ENCODE measurements around the gene PTPRB.

PTPRB gene

DNA sequence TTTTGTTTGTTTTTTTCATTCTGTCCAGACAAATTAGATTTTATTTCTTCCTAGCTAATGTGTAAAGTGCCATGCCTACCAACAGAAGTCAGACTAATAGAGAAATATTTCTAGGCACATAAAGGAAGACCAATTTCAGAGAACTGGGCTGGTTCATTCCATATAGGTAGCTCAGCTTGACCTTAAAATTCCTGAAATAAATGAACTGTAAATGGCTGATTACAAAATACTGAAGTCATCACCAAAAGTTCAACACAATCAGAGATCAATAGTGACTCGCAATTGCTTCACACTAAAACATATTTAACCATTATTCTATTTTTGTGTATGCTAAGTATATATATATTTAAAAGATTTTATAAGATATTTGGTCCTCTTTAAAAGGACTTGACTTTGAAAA is 34.2 kb downstream of the PTPRB start:
- TF ChIP-seq, protein P1, sequence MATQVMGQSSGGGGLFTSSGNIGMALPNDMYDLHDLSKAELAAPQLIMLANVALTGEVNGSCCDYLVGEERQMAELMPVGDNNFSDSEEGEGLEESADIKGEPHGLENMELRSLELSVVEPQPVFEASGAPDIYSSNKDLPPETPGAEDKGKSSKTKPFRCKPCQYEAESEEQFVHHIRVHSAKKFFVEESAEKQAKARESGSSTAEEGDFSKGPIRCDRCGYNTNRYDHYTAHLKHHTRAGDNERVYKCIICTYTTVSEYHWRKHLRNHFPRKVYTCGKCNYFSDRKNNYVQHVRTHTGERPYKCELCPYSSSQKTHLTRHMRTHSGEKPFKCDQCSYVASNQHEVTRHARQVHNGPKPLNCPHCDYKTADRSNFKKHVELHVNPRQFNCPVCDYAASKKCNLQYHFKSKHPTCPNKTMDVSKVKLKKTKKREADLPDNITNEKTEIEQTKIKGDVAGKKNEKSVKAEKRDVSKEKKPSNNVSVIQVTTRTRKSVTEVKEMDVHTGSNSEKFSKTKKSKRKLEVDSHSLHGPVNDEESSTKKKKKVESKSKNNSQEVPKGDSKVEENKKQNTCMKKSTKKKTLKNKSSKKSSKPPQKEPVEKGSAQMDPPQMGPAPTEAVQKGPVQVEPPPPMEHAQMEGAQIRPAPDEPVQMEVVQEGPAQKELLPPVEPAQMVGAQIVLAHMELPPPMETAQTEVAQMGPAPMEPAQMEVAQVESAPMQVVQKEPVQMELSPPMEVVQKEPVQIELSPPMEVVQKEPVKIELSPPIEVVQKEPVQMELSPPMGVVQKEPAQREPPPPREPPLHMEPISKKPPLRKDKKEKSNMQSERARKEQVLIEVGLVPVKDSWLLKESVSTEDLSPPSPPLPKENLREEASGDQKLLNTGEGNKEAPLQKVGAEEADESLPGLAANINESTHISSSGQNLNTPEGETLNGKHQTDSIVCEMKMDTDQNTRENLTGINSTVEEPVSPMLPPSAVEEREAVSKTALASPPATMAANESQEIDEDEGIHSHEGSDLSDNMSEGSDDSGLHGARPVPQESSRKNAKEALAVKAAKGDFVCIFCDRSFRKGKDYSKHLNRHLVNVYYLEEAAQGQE (IDR thresholded peaks at IDR 0.05; ENCODE audit: insufficient read depth in 1 of 2, low read depth in 2 of 2, low read length in 2 of 2) = no peak
- TF ChIP-seq FOXP2 (optimal IDR thresholded peaks at IDR 0.05; ENCODE audit: borderline replicate concordance, extremely low read depth, extremely low read length, insufficient read depth) (no peak), TAF1 (IDR thresholded peaks at IDR 0.05; ENCODE audit: borderline replicate concordance, insufficient read depth, low read length) (no peak), SIN3A (IDR thresholded peaks at IDR 0.05; ENCODE audit: borderline replicate concordance, insufficient read depth, low read length) (no peak), POLR2AphosphoS5 (IDR thresholded peaks at IDR 0.05; ENCODE audit: low read depth, low read length) (no peak)

DNA sequence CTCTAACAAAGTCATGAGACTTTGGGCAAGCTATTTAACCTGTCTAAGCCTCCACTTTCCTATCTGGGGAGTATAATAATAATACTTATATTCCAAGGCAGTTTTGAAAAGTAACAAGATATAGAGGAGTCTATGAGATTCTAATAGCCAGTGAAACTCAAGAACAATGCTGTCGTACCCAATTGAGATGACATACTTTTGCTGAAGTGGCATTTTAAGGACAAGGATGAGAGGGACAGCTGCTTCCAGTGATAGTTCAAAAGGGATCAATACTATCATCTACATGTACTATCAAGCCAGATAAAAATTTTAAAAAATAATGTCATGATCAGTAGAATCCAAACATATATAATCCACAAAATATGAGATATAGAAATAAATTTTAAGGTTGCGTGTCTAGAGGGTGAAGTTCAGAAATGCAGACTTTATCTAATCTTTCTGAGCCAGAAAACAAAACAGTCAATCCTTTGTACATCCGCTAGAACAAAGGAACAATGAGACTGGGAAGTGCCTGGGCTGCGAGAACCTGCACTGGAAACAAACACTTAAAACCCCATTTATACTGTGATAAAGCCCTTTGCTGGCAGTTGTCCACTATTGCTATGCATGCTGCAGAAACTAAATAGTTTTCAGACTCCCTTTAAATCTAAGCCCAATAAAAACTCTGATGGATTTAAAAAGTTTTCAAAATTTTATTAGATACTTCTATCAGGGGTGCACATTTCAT is 38.6 kb downstream of the PTPRB start:
- TF ChIP-seq POLR2AphosphoS5 (IDR thresholded peaks at IDR 0.05; ENCODE audit: low read depth, low read length) (no peak), TAF1 (IDR thresholded peaks at IDR 0.05; ENCODE audit: borderline replicate concordance, insufficient read depth, low read length) (no peak), SIN3A (IDR thresholded peaks at IDR 0.05; ENCODE audit: borderline replicate concordance, insufficient read depth, low read length) (no peak), FOXP2 (optimal IDR thresholded peaks at IDR 0.05; ENCODE audit: borderline replicate concordance, extremely low read depth, extremely low read length, insufficient read depth) (no peak)
- TF ChIP-seq, protein P1 (IDR thresholded peaks at IDR 0.05; ENCODE audit: insufficient read depth in 1 of 2, low read depth in 2 of 2, low read length in 2 of 2) = no peak

DNA sequence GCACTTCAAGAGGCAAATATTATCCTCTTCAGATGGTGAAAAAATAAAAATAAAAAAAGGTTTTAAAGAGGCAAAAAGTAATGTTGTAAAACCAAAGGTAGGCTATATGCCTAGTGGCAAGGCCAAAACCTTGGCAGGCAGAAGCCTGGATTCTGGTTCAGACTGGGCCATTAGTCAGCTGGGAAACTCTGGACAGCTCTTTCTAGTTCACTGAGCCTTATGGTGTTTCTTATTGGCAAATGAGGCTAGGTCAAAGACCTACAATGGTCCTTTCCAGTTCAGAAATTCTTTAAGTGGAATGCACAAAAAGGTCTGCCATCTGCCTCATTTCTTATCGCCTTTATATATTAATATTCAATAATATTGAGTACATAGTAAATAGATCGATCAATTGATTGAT is 44.6 kb downstream of the PTPRB start:
- TF ChIP-seq POLR2AphosphoS5 (IDR thresholded peaks at IDR 0.05; ENCODE audit: low read depth, low read length) (no peak), TAF1 (IDR thresholded peaks at IDR 0.05; ENCODE audit: borderline replicate concordance, insufficient read depth, low read length) (no peak), SIN3A (IDR thresholded peaks at IDR 0.05; ENCODE audit: borderline replicate concordance, insufficient read depth, low read length) (no peak), FOXP2 (optimal IDR thresholded peaks at IDR 0.05; ENCODE audit: borderline replicate concordance, extremely low read depth, extremely low read length, insufficient read depth) (no peak)

DNA sequence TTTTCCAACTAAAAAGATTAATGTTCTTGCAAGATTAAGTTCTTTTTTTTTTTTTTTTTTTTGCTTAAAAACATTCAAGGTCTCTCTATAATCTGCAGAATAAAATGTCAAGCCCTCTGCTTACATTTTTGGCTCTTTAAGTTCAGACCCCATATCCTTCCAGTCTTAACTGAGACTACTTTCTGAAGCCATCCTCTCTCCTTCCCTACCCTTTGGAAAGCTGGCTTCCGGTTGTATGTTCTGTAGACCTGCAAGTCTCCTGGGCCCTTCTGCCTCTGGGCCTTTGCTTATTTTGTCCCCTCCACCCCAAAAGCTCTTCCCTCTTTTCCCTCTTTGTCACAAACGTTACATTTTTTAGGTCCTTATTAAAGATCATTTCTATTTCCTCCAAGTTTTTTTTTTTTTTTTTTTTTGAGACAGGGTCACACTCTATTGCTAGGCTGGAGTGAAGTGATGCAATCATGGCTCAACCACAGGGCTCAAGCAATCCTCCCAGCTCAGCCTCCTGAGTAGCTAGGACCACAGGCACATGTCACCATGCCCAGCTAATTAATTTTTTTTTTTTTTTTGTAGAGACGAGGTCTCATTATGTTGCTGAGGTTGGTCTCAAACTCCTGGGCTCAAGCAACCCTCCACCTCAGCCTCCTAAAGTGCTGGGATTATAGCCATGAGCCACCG is 46.5 kb downstream of the PTPRB start:
- TF ChIP-seq FOXP2 (optimal IDR thresholded peaks at IDR 0.05; ENCODE audit: borderline replicate concordance, extremely low read depth, extremely low read length, insufficient read depth) (no peak), POLR2AphosphoS5 (IDR thresholded peaks at IDR 0.05; ENCODE audit: low read depth, low read length) (no peak), SIN3A (IDR thresholded peaks at IDR 0.05; ENCODE audit: borderline replicate concordance, insufficient read depth, low read length) (no peak), TAF1 (IDR thresholded peaks at IDR 0.05; ENCODE audit: borderline replicate concordance, insufficient read depth, low read length) (no peak)
- TF ChIP-seq, protein P1 (IDR thresholded peaks at IDR 0.05; ENCODE audit: insufficient read depth in 1 of 2, low read depth in 2 of 2, low read length in 2 of 2) = no peak

DNA sequence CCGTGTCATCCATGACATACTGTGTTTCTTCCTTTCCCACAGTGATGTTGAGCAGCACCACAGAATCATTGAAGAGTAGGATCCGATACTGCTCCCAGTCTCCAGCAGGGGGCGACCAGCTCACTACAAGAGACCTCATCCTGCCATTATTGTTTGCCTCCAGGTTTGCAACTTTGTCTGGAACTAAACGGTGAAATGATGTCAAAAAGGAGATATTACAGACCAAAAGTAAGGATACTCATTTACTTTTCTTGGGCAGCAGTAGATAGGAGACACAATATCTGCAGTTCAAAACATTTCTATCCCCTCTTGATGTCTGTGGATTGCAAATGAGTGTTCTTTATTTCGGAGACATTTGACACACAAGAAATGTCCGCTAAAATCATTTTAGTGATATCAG is 47.2 kb downstream of the PTPRB start:
- TF ChIP-seq TAF1 (IDR thresholded peaks at IDR 0.05; ENCODE audit: borderline replicate concordance, insufficient read depth, low read length) (no peak), FOXP2 (optimal IDR thresholded peaks at IDR 0.05; ENCODE audit: borderline replicate concordance, extremely low read depth, extremely low read length, insufficient read depth) (no peak), POLR2AphosphoS5 (IDR thresholded peaks at IDR 0.05; ENCODE audit: low read depth, low read length) (no peak), SIN3A (IDR thresholded peaks at IDR 0.05; ENCODE audit: borderline replicate concordance, insufficient read depth, low read length) (no peak)
- TF ChIP-seq, protein P1 (IDR thresholded peaks at IDR 0.05; ENCODE audit: insufficient read depth in 1 of 2, low read depth in 2 of 2, low read length in 2 of 2) = no peak

Data from PFSK-1 (cell line).